HepG2 (cell line): Measurements from ENCODE around the gene FN1. TPM values are rescaled to one million over a fixed set of nuclear protein-coding genes. Genes with fewer than 3 reads are reported as not detected.
A peak's percentile ranks its signal among the peaks of the same experiment; 100 is the strongest.

ENCODE experiments used
- ARNTL ChIP-seq: sonication (generic); formaldehyde crosslinking; IDR thresholded peaks from 2 replicates; pipeline ENCODE4 v1.4.0; 2020; ENCODE audit warnings: mild to moderate bottlenecking, missing genetic modification reagents
- FOSL1 ChIP-seq: sonication (generic); formaldehyde crosslinking; IDR thresholded peaks from 2 replicates; pipeline ENCODE4 v1.9.0; 2021; ENCODE audit warnings: missing genetic modification reagents, borderline replicate concordance
- FOXO1 ChIP-seq: sonication (generic); formaldehyde crosslinking; IDR thresholded peaks from 2 replicates; pipeline ENCODE4 v1.4.0; 2020; ENCODE audit warnings: missing genetic modification reagents
- FOXP1 ChIP-seq, 2 experiments: fragments of 450-650 bp in 1 of 2; IDR thresholded peaks; 2 replicates each; pipeline ENCODE4 v1.6.1; 2017 to 2018; ENCODE audit warnings: antibody characterized with exemption in 1 of 2
- KAT2B ChIP-seq: fragments of 150-350 bp; IDR thresholded peaks from 2 replicates; pipeline ENCODE4 v1.6.1; 2014; ENCODE audit warnings: low read depth, low read length, borderline replicate concordance
- KLF6 ChIP-seq: IDR thresholded peaks from 2 replicates; pipeline ENCODE4 v1.8.0; 2016; ENCODE audit warnings: missing biosample characterization, missing genetic modification reagents
- NCOA2 ChIP-seq: sonication (generic); formaldehyde crosslinking; IDR thresholded peaks from 2 replicates; pipeline ENCODE4 v1.8.0; 2022; ENCODE audit warnings: inconsistent platforms
- NFE2L2 ChIP-seq: fragments of 150-350 bp; IDR thresholded peaks from 2 replicates; pipeline ENCODE4 v1.6.1; 2014; ENCODE audit warnings: low read length
- RFX5 ChIP-seq: IDR thresholded peaks from 2 replicates; pipeline ENCODE4 v1.6.1; 2011; ENCODE audit warnings: low read depth, low read length, improper control_type of control experiment
- THYN1 ChIP-seq: sonication (generic); formaldehyde crosslinking; IDR thresholded peaks from 2 replicates; pipeline ENCODE4 v1.8.1; 2023; ENCODE audit warnings: low read depth, mild to moderate bottlenecking, moderate library complexity, missing genetic modification reagents, borderline replicate concordance
- U2AF1 ChIP-seq: fragments of 200-400 bp; formaldehyde crosslinking; optimal IDR thresholded peaks from 2 replicates; pipeline ENCODE3; 2017; ENCODE audit warnings: mild to moderate bottlenecking, low read depth, low read length
- WIZ ChIP-seq: sonication (generic); formaldehyde crosslinking; IDR thresholded peaks from 2 replicates; pipeline ENCODE4 v1.5.1; 2020; ENCODE audit warnings: mild to moderate bottlenecking, missing genetic modification reagents
- ZFY ChIP-seq: sonication (generic); formaldehyde crosslinking; IDR thresholded peaks from 2 replicates; pipeline ENCODE4 v1.4.0; 2020; ENCODE audit warnings: missing genetic modification reagents
- ZNF121 ChIP-seq: sonication (generic); formaldehyde crosslinking; IDR thresholded peaks from 2 replicates; pipeline ENCODE4 v1.5.0; 2020; ENCODE audit warnings: mild to moderate bottlenecking, missing genetic modification reagents
- ZNF142 ChIP-seq: sonication (generic); formaldehyde crosslinking; IDR thresholded peaks from 2 replicates; pipeline ENCODE4 v1.4.0; 2020; ENCODE audit warnings: missing genetic modification reagents
- ZNF275 ChIP-seq: sonication (generic); formaldehyde crosslinking; IDR thresholded peaks from 2 replicates; pipeline ENCODE4 v1.8.0; 2022; ENCODE audit warnings: missing genetic modification reagents, mild to moderate bottlenecking, inconsistent platforms, borderline replicate concordance
- ZNF282 ChIP-seq: fragments of 450-650 bp; IDR thresholded peaks from 2 replicates; pipeline ENCODE4 v1.6.1; 2018; ENCODE audit not compliant: partially characterized antibody
- ZNF44 ChIP-seq: sonication (generic); formaldehyde crosslinking; IDR thresholded peaks from 2 replicates; pipeline ENCODE4 v1.5.1; 2020; ENCODE audit warnings: mild to moderate bottlenecking, missing genetic modification reagents
- ZNF605 ChIP-seq: sonication (generic); formaldehyde crosslinking; IDR thresholded peaks from 2 replicates; pipeline ENCODE4 v1.8.0; 2022; ENCODE audit warnings: mild to moderate bottlenecking, missing genetic modification reagents
- ZNF607 ChIP-seq: sonication (generic); formaldehyde crosslinking; IDR thresholded peaks from 2 replicates; pipeline ENCODE4 v1.5.1; 2020; ENCODE audit warnings: missing genetic modification reagents, mild to moderate bottlenecking, borderline replicate concordance
- ZZZ3 ChIP-seq: sonication (generic); formaldehyde crosslinking; IDR thresholded peaks from 2 replicates; pipeline ENCODE4 v1.4.0; 2020; ENCODE audit warnings: missing genetic modification reagents, mild to moderate bottlenecking, borderline replicate concordance
- polyA plus RNA-seq, 8 experiments: library from polyadenylated mRNA; depleted of rRNA in 3 of 8; stranded (reverse) in 7 of 8; unstranded in 1 of 8; fragments of >200 nt; fragmentation: Illumina TruSeq in 4 of 8; extraction: Trizol in 4 of 8; gene quantifications; 2 replicates each; pipeline versions ENCODE4 v1.2.1 to v1.2.3, GENCODE V29; 2011 to 2016; ENCODE audit warnings: low read depth in 4 of 8, missing spikeins in 1 of 8, mixed read lengths in 1 of 8; ENCODE audit not compliant: insufficient read depth in 1 of 8
- total RNA-seq, 5 experiments: library from RNA; depleted of rRNA; stranded (reverse); fragments of >200 nt; fragmentation: Illumina TruSeq; extraction: Trizol; gene quantifications; 2 replicates each; pipeline ENCODE4 v1.2.3, GENCODE V29; 2016; ENCODE audit warnings: low read depth in 1 of 5
- TF ChIP-seq, protein P1 (sequence below): sonication (generic); formaldehyde crosslinking; IDR thresholded peaks from 2 replicates; pipeline ENCODE4 v1.4.0; 2020; ENCODE audit warnings: missing genetic modification reagents, mild to moderate bottlenecking, borderline replicate concordance

FN1 gene
- total and polyA plus RNA-seq, 2 of the 13 experiments (the other 11 are each of a cell fraction or from before 2014, with no cell fraction given) = 1,847 to 6,471 TPM

GRCh38 chr2:215435870-215436704 is at the start of gene FN1 (continued):
- TF ChIP-seq ZZZ3 (CRISPR knock-in tag) (no peak), ZNF605 (peak; percentile 61; the same call in 1 of the 2 replicates), FOSL1 (peak; percentile 2; the same call in 1 of the 2 replicates), KAT2B (no peak), ZNF275 (peak; percentile 77), RFX5 (no peak; the same call in 1 of the 2 replicates), ZNF282 (no peak), ZFY (CRISPR knock-in tag) (no peak), U2AF1 (peak; percentile 97), FOXP1 (IDR thresholded peaks at IDR 0.05) (no peak), FOXP1 (CRISPR knock-in tag; IDR thresholded peaks at IDR 0.05) (no peak), ZNF142 (CRISPR knock-in tag) (peak; percentile 86; the same call in 1 of the 2 replicates), ARNTL (CRISPR knock-in tag) (peak; percentile 59; the same call in 1 of the 2 replicates), ZNF121 (CRISPR knock-in tag) (no peak), NCOA2 (CRISPR knock-in tag) (peak; percentile 77), NFE2L2 (no peak), KLF6 (peak; percentile 96), ZNF44 (CRISPR knock-in tag) (no peak), THYN1 (CRISPR knock-in tag) (peak; percentile 92; the same call in 1 of the 2 replicates), ZNF607 (CRISPR knock-in tag) (no peak), WIZ (CRISPR knock-in tag) (no peak), FOXO1 (peak; percentile 48; the same call in 1 of the 2 replicates)
- TF ChIP-seq, protein P1, sequence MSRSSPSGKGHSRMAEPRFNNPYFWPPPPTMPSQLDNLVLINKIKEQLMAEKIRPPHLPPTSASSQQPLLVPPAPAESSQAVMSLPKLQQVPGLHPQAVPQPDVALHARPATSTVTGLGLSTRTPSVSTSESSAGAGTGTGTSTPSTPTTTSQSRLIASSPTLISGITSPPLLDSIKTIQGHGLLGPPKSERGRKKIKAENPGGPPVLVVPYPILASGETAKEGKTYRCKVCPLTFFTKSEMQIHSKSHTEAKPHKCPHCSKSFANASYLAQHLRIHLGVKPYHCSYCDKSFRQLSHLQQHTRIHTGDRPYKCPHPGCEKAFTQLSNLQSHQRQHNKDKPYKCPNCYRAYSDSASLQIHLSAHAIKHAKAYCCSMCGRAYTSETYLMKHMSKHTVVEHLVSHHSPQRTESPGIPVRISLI (CRISPR knock-in tag) = peak; percentile 97
